GM19238 (cell line): ENCODE results near the gene KIRREL3.

Experiments
- DNase-seq: peaks from one replicate; pipeline ENCODE4 v3.0.0; 2011; ENCODE audit warnings: low spot score; ENCODE audit not compliant: insufficient read length

Gene KIRREL3

DNA sequence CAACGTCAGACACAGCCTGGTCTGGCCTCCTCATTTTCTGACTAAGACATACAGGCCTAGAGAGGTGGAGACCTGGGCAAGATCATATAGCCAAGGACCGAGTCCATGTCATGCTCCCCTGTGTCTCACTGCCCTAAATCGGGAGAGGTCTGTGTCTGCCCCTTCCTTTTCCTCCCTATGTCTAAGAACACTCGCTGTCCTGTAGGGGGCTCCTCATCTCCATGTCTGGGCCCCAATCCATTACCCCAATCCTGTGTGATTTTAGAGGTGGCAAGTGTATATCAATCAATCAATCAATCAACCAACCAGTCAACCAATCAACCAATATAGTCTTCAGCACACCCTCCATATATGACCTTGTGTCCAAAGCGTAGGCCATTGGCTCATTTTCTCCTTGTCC, 125.7 kb downstream of the KIRREL3 start:
- DNase-seq, result no peak

DNA sequence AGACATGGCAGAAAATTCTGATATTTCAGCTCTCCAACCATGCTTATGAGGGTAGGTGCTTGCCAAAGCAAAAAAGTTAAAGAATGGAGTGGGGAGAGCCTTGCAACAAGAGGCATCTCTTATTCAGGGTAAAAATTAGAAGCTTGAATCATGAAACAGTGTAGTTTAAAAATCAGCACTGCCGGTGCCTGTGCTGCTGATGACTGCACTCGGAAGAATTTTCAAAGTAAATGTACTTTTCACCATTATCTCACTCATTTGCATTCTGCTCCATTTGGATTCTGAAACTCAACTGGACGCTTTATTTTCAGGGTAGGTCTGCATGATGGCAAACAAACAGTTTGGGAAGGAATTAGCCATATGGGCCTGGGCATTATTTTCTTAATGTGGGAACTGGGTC, 126.3 kb downstream of the KIRREL3 start:
- DNase-seq, result no peak

DNA sequence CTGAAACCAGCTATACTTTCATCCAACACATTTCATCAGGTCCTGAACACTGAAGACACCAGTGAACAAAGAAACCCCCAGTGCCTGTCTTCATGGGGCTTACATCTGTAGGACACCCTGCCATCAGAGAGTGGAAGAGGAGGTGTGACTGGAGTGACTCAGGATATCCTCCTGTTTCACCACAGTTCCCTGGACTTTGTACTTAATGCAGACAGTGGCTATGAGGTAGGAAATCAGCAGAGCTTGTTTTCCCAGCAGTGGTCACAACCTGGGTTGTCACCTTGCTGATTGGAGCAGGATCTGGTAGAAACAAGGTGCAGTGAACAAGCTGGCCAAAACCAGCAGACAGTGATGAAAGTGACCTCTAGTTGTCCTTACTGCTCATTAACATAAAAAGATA, 128.8 kb downstream of the KIRREL3 start:
- no peak for DNase-seq

DNA sequence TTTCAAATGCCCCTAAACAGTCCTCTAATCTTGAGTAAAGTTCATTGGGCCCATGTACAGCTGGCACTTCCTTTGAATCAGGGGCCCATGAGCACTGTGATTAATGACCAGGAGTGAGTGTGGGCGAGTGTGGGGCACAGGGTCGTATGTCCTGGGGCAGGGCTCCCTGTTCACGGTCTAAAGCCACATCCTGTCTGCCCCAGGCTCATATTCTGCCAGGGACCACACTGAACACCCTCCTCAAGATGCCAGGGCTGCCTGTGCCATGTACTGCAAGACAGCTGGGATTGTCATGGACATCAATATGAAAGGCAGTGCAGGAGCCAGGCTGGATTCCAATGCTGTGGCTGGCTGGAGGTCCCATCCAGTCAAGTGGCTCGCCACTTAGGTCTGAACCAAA, 130.5 kb downstream of the KIRREL3 start:
- DNase-seq, result no peak

DNA sequence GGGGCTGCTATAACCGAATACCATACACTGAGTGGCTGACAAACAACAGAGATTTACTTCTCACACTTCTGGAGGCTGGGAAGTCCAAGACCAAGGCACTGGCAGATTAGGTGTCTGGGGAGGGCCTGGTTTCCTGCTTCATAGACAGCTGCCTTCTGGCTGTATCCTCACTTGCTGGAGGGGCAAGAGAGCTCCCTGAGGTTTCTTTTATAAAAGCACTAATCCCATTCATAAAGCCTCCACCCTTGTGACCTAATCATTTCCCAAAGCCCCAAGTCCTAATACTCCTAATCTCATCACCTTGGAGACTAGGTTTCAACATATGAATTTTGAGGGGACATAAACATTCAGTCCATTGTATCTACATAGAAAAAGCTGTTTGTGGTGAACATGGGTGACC, 131.8 kb downstream of the KIRREL3 start:
- no peak for DNase-seq

DNA sequence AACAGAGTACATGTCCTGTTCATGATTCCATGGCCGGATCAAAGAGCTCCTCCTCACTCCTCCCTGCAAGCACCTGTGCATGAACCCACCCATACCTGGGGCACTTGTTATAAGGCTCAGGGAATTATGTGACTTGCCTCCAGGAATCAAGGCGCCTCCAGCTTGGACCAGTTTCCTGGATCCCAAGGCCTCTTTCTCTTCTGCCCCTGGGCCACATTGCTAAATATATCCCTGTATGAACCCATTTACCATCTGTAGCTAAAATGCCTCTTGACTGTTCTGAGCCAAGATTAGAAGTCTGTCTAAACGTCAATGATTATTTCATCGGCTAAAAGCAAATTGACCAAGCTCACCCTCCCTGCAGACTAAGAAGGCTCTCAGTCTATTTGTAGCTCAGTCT, 135.6 kb downstream of the KIRREL3 start:
- DNase-seq, result no peak

DNA sequence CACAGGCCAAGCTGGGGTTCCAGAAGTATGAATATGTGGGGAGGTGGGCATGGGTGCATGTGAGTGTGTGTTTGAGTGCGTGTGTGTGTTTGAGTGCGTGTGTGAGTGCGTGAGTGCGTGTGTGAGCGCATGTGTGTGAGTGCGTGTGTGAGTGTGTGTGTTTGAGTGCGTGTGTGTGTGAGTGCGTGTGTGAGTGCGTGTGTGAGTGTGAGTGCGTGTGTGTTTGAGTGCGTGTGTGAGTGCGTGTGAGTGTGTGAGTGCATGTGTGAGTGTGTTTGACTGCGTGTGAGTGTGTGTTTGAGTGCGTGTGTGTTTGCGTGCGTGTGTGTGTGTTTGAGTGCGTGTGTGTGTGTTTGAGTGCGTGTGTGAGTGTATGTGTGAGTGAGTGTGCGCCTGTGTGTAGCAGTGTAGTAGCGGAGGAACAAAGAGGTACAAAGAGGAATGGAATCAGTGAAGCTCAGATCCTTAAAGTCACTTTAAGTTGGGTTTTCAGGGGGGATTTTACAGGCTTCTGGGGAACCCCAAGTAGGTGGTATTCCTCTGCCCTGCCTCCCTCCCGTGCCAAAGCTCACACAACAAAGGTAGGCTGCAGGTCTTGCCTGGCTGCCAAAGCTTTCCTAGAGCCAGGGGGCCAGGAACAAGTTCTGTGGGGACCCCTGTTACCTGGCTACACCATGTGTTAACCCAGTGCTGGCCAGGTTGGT, 137.1 kb downstream of the KIRREL3 start:
- no peak for DNase-seq

DNA sequence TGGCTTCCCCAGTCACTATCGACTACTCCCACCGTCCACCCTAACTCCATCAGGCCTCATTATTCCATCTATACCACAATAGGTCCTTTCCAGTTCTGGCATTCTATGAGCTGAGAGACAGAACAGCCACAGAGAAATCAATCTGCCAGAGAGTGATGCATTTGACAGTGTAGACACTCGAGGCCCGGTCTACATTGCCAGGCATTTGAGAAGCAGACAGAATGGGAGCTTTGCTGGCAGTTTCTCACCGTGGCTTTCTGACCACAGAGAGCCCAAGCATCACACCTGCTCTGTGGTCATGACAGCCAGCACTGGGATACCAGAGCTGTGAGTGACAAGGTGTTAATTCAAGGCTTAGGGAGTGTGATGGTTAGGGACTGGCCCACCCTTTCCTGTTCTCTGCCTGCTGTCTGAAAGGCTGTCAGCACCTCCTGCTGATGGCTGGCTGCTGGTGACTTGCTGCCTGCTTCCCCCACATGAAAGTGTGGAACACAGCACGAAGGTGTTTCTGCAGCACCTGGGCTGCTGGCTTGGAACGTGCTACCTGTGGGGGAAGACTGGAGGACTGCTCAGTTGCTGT, 137.8 kb downstream of the KIRREL3 start:
- no peak for DNase-seq

DNA sequence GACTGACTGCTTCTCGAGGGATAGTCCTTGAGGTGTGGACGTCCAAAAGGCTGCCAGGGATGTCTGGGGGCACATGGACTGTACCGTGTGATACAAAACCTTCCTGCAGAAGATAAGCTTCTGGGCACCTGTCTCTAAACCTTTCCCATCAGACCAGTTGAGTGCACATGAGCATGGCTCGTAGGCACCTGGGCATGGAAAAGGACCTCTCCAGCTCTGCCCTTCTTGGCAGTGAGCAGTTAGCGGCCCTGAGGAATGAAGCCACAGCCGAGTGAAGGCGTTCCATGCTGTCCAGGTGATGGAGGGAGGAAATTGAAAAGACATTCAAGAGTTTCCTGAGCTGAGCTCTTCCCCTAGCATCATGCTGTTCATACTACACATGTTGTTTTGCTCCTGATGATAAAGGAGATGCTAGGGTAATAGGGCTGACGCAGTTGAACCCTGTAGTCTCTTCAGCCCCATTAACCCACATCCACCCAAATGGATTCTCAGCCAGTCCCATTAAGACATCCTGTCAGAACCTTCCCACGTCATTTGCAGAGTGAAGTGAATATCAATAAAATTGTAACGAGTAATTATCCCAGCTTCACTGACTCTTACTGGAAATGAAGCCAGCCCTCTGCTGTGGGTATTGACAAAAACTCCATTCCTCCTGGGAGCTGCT, 138.6 kb downstream of the KIRREL3 start:
- no peak for DNase-seq

DNA sequence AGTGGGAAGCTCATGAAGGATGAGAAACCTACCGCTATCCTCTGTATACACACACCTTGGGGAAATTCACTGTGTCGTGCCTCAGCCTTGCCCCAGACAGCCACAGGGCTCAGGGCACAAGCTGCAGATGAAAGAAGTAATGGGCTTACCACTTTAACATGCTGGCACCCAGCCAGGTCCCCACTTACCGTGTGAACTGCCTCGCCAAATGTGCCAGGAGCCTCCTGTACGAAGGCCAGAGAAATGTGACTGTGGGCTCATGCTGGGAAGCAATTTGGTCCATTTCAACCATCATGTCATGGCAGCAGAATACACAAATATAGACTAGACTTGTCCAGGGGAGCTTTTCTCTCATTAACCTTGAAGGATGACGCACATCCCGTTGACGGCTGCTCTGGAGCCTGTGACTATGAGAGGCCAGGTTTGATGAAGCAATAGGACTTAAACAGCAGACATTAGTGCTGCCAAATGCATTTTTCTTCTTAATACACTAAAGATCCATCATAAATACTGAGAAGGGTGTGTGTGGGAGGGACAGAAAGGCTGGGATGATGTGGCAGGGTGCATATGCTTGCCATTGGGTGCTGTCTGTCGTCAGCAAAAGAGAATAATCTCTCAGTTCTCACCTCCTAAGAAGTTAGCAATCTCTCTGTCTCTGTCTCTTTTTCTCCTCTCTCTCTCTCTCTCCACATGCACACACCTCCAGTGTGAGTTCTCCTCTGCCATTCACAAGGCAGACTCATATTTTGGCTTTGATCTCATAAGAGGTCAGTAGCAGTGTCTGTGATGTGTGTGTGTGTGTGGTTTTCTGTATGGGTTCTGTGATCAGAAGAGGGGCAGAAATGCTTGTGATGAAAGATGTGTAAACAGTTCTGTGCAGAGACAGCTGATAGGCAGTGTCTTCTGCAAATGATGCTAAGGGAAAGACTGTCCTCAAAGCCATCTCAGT, 142.4 kb downstream of the KIRREL3 start:
- DNase-seq, result no peak

DNA sequence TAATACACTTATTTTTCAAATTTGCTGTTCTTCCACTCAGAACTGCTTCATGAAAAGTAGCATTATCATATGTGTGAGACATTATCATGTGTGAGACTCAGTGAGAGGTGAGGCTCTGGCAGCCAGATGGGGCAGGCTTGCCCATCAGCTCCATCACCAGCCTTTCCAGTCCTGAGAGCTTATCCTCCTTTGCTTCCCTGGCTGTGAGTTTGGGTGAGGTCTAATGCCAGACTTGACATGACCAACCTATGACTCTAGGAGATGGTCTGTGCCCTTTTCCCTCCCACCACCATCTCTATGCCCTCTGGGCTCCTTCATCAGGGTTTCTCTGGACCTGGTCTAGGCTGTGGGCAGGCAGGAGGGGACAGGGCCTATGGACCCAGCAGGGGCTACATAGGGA, 145.0 kb downstream of the KIRREL3 start:
- DNase-seq, result no peak

DNA sequence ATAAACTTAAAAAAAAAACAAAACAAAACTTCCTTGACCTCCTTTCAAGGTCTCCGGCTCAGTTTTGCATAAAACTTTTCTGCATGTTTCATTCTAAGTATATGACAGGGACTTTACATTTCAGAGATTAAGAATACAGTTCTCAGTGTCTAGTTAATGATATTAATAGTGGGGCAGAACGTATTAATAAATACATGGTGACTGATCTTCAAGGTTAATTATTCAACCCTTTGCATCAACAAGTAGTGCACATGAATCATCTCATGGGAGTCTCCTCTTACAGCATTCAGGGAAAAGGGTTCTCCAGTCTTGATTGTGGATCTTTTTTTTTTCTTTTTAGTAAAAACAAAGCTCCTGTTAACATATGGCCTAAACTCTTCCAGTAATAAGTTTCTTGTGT, 146.8 kb downstream of the KIRREL3 start:
- DNase-seq, result no peak

DNA sequence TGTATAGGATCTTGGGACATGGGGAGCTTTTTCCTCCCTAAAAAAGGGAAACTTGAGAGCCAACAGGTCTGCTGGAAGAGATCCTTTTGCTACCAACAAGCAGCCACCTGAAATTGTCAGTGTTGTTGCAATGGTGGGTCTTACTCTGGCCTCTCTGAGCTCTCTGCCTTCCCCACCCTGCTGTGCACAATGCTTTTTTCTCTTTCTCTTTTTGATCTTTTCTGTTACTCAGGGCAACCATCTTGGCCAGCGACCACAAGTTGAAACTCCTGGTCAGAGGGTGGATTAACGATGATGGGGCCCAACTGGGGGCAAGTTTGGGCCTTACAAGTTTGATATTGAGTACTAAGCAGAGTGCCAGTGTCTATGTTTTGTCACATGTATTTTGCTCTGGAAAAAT, 155.8 kb downstream of the KIRREL3 start:
- no peak for DNase-seq

DNA sequence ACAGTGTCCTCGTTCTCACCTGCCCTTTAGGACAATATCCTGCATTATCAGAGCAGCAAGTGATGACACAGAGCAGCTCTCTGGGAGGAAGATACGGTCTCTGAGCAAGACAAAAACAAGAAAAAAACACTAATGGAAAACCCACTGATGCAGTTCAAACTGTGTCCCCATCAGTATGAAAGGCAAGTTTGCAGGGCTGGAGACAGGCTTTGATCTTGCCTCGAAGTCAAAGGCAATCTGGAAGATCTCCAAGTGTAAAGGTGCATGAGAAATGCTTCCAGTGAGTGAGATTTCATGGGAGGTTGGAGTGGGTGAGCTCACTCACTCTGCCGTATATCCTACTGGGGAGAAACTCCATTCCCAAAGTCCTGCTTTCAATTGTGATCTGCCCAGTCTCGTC, 157.5 kb downstream of the KIRREL3 start:
- no peak for DNase-seq

DNA sequence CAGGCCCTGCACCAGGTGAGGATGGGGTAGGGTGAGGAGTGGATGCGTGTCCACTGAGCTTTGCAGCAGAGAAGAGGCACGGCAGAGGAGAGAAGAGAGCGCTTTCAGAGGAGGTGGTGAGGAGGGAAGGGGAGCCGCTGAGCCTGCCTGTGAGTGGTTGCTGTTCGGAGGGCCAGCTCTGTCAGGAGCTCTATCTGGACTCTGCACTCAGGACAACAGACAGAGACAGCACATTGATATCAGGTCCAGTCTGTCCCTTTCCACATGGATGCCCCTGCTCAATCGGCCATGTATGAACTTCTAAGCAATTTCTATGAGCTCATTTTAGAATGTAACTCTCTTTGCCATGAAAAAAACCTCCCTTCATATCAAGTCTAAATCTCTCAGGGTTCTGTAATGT, 158.6 kb downstream of the KIRREL3 start:
- no peak for DNase-seq

DNA sequence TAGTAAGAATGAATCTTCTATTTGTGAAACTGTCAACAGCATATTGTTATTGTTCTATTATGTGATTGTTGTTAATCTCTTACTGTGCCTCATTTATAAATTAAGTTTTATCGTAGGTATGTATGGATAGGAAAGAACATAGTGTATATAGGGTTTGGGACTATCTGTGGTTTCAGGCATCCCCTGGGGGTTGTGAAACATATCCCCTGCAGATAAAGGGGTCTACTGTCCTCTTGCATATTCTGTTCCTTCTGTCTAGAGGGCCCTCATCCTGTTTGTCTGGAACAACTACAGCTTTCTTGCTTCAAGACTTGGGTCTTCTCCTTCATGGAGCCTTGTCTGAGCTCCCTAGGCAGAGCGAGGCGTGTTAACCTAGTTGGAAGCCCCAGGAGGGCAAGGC, 159.6 kb downstream of the KIRREL3 start:
- DNase-seq, result no peak

DNA sequence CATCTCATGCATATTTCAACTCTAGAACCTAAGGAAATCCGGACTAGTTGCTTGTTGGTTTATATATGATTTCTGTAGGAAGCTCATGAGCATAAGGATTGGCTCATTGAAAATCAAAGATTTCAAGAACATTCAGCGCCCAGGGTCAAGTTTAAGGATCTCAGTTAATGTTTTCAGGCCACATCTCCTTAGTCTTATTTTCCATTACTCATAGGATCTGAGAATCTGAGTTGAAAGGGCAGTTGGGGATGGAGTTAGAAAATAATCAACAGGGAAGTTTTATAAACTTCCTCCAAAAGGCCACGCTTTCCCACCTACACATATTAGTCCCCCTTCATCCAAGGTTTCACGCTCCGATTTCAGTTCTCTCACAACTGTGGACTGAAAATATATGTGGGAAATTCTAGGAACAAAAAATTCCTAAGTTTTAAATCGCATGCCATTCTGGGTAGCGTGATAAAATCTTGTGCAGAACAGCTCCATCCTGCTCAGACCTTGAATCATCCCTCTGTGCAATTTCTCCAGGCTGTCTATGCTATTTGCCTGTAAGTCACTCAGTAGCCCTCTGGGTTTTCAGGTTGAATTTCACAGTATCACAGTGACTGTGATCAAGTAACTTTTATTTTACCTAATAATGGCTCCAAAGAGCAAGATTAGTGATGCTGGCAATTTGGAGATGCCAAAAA, 160.2 kb downstream of the KIRREL3 start:
- no peak for DNase-seq

DNA sequence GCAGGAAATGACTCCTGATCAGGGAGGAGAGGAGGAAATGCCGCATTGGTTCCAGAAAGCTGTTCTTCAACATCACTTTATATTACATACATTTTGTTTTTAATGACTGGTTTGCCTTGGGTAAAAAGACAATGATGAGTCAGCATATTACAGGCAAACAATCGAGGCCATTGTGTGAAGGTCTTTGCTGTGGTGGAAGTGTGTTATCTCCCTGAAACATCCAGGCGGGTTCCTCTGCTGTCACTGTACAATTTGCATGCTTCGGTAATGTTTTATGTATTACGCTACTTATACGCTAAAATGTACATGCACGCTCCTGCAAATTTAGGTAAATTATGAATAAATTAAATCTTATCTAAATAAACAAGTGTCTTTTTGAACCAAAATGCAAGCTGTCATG, 161.1 kb downstream of the KIRREL3 start:
- no peak for DNase-seq

DNA sequence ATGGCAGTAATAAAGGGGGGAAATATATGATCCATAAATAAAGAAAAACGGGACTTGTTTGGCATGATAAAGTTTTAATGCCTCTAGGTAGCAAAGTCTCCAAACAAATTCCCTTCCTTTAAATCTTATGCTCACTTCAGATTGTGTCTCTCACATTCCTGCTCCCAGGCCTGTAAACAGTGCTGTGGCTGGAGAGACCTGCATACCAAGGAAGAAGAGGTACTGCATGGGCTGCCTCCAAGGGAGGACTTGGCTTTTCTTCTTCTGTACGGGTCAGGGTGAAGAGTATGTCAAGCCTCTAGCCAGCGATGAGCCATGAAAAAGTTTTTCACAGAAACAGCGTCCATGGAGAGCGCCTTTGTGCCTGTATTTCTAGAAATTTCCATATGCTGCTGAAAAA, 161.8 kb downstream of the KIRREL3 start:
- DNase-seq, result no peak

DNA sequence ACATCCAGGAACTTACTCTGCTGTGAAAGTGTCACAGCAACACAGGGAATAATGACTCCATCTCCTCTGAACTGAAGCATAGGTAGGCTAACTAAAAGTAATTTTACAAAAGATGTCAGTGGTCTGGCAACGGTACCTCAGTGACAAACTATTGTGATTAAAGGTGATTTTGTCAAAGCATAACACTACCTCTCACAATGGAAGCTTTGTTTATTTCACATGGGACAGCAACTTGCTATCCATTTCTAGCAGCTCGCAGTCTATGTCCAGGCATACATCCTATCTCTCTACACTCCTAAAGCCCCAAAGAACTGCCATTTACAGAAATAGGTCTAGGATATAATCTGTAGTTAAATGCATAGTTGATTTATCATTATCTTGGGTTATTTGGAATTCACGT, 163.0 kb downstream of the KIRREL3 start:
- no peak for DNase-seq

DNA sequence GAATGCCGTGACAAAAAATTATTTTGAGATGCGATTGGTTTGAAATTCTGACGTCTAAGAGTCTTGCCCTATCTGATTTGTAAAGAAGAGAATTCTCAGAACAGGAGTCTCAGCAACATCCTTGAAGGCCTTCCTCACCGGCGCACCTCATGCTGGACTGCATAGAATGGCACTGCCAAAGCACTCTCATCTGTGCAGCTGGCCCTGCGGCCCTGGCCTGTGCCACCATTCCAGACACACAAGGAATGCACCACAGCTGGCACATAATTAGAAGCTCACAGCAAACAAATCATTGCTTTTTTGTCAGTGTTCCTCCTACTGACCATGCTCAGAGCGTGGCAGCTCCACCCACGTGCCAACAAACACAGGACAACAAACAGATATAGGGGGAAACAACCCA, 166.0 kb downstream of the KIRREL3 start:
- DNase-seq, result no peak
